Panc1 (cell line): Measurements from ENCODE around the gene SVIL. TPM values are rescaled to one million over a fixed set of nuclear protein-coding genes. Genes with fewer than 3 reads are reported as not detected.

Experiments
- ATAC-seq: fragments of 200-7000 bp; cut with Tn5 transposase; 2 replicates; pipeline ENCODE4 v1.9.1; 2020; ENCODE audit warnings: mild to moderate bottlenecking, moderate library complexity
- BruUV-seq: library from RNA; stranded (reverse); fragments of 400-500 nt; replicated peaks from 2 replicates; lab custom pipeline; 2021; lab: Mats Ljungman, UMichigan
- CTCF ChIA-PET: fragments of 300-600 bp; sonication (Branson Sonifier 250); formaldehyde crosslinking; loops from one replicate; lab custom pipeline; 2022; ENCODE audit warnings: antibody characterized with exemption; lab: Charles Lee
- POLR2A ChIA-PET: fragments of 300-600 bp; sonication (Branson Sonifier 250); formaldehyde crosslinking; loops from one replicate; lab custom pipeline; 2022; ENCODE audit warnings: antibody characterized with exemption; lab: Charles Lee
- DNase-seq: peaks from one replicate; pipeline ENCODE4 v3.0.0-alpha.2; 2010; ENCODE audit warnings: low read depth, low spot score
- H3K27ac ChIP-seq: 2 replicates; pipeline ENCODE4 v1.5.1; 2011; ENCODE audit warnings: mild to moderate bottlenecking, low read length, inconsistent platforms
- H3K27me3 ChIP-seq: fragments of 200-500 bp; sonication (Bioruptor generic); 2 replicates; pipeline ENCODE4 v1.6.0; 2014; ENCODE audit warnings: low read length, inconsistent platforms; ENCODE audit not compliant: control insufficient read depth, insufficient read depth
- H3K36me3 ChIP-seq: fragments of 200-500 bp; sonication (Bioruptor generic); 2 replicates; pipeline ENCODE4 v1.5.1; 2014; ENCODE audit warnings: inconsistent platforms, mild to moderate bottlenecking, low read length, moderate library complexity; ENCODE audit not compliant: control insufficient read depth, insufficient read depth
- H3K4me1 ChIP-seq: 2 replicates; pipeline ENCODE4 v1.5.1; 2011; ENCODE audit warnings: inconsistent platforms, mild to moderate bottlenecking, low read length, moderate library complexity; ENCODE audit not compliant: control insufficient read depth, insufficient read depth
- H3K4me3 ChIP-seq, 2 experiments: 2 replicates each; pipeline ENCODE4 v1.5.1; 2011 to 2012; ENCODE audit warnings: low read depth in 2 of 2, low read length in 2 of 2, mild to moderate bottlenecking in 2 of 2, inconsistent platforms in 1 of 2, moderate library complexity in 1 of 2
- H3K9me3 ChIP-seq: fragments of 200-500 bp; sonication (Bioruptor generic); 2 replicates; pipeline ENCODE4 v1.5.1; 2014; ENCODE audit warnings: low read depth, mild to moderate bottlenecking, inconsistent platforms, low read length, moderate library complexity; ENCODE audit not compliant: control insufficient read depth, insufficient read depth
- POLR2AphosphoS5 ChIP-seq: IDR thresholded peaks from 2 replicates; pipeline ENCODE4 v1.6.1; 2012; ENCODE audit warnings: mild to moderate bottlenecking, low read depth, low read length, moderate library complexity
- SIN3A ChIP-seq: IDR thresholded peaks from 2 replicates; pipeline ENCODE4 v1.6.1; 2012; ENCODE audit warnings: low read depth, mild to moderate bottlenecking, low read length, moderate library complexity, borderline replicate concordance; ENCODE audit not compliant: insufficient read depth
- TCF7L2 ChIP-seq: IDR thresholded peaks from 2 replicates; pipeline ENCODE4 v1.6.1; 2011; ENCODE audit warnings: mild to moderate bottlenecking, low read depth, low read length, inconsistent platforms
- in situ Hi-C: cut with HindIII; loops from 2 replicates; pipeline ENCODE4 v1.10.0; 2016; ENCODE audit warnings: low sequenced_read_pairs, low pct_unique_long_range_greater_than_20kb
- intact Hi-C: fragments of 100-400 bp; cut with micrococcal nuclease; formaldehyde crosslinking; loops from one replicate; pipeline ENCODE4 v1.10.0; 2022; ENCODE audit not compliant: unreplicated experiment
- total RNA-seq: library from RNA; stranded (reverse); gene quantifications from one replicate; pipeline ENCODE4 v1.2.1, GENCODE V29; 2021; ENCODE audit not compliant: unreplicated experiment
- TF ChIP-seq, protein P1 (sequence below), 2 experiments: IDR thresholded peaks; 2 replicates each; pipeline ENCODE4 v1.6.1; 2011 to 2012; ENCODE audit warnings: low read depth in 2 of 2, control low read depth in 1 of 2, low read length in 1 of 2, mild to moderate bottlenecking in 1 of 2, moderate library complexity in 1 of 2; ENCODE audit not compliant: insufficient read depth in 1 of 2
- TF ChIP-seq, protein P2 (sequence below): fragments of 450-650 bp; IDR thresholded peaks from 2 replicates; pipeline ENCODE4 v1.5.1; 2017; ENCODE audit warnings: mild to moderate bottlenecking

Gene SVIL
- total RNA-seq, 1 experiment from 2014 or later = 72.8 TPM

DNA sequence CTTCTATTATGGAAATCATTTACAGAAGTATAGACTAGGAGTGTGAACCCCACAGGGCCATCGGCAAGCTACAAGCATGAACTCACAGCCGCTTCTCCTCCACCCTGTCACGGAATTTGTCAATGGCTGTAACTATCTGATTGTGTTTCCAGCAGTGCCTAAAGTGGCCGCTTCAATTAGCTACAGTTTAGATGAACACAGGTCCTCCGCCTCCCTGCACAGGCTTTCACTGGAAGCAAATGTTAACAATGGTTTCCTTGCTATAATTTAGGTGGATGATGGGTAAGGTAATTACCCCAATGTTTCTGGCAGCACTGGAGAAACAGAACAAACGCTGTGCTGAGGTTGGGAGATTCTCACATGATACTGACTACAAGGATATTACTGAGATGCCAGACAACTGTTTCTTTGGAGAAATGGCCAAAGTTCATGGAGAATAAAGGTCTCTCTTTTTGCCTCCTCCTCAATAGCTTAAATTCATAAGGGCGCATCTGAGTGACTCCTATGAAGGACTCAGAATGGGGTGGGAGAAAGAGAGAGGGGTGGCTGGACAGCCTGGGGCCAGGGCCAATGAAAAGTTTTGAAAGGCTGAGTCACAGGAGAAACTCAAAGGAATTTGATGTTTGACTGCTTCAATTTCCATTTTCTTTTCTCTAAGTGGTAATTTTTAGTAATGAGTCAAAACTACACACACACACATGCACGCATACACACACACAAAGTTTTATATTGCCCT, 78.9 kb downstream of the SVIL start:
- ChIA-PET CTCF (no interaction called here), POLR2A (no interaction called here)
- no peaks in the 10 kb centered on the region for H3K27me3 ChIP-seq
- BruUV-seq = no TSS peak
- no peak overlapping the region for H3K27ac ChIP-seq
- DNase-seq = no peak
- no peaks in the 10 kb centered on the region for H3K4me1 ChIP-seq
- intact Hi-C loops = no loop called here
- in situ Hi-C loops = no loop called here
- no peaks in the 10 kb centered on the region for H3K9me3 ChIP-seq
- ATAC-seq = no peak
- H3K4me3 ChIP-seq = no peak overlapping the region
- TF ChIP-seq TCF7L2 = no peak
- TF ChIP-seq SIN3A = no peak
- TF ChIP-seq, protein P1, sequence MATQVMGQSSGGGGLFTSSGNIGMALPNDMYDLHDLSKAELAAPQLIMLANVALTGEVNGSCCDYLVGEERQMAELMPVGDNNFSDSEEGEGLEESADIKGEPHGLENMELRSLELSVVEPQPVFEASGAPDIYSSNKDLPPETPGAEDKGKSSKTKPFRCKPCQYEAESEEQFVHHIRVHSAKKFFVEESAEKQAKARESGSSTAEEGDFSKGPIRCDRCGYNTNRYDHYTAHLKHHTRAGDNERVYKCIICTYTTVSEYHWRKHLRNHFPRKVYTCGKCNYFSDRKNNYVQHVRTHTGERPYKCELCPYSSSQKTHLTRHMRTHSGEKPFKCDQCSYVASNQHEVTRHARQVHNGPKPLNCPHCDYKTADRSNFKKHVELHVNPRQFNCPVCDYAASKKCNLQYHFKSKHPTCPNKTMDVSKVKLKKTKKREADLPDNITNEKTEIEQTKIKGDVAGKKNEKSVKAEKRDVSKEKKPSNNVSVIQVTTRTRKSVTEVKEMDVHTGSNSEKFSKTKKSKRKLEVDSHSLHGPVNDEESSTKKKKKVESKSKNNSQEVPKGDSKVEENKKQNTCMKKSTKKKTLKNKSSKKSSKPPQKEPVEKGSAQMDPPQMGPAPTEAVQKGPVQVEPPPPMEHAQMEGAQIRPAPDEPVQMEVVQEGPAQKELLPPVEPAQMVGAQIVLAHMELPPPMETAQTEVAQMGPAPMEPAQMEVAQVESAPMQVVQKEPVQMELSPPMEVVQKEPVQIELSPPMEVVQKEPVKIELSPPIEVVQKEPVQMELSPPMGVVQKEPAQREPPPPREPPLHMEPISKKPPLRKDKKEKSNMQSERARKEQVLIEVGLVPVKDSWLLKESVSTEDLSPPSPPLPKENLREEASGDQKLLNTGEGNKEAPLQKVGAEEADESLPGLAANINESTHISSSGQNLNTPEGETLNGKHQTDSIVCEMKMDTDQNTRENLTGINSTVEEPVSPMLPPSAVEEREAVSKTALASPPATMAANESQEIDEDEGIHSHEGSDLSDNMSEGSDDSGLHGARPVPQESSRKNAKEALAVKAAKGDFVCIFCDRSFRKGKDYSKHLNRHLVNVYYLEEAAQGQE (IDR thresholded peaks at IDR 0.05; ENCODE audit: insufficient read depth in 1 of 2, low read depth in 2 of 2, low read length in 1 of 2) = no peak
- TF ChIP-seq POLR2AphosphoS5 = no peak
- TF ChIP-seq, protein P2, sequence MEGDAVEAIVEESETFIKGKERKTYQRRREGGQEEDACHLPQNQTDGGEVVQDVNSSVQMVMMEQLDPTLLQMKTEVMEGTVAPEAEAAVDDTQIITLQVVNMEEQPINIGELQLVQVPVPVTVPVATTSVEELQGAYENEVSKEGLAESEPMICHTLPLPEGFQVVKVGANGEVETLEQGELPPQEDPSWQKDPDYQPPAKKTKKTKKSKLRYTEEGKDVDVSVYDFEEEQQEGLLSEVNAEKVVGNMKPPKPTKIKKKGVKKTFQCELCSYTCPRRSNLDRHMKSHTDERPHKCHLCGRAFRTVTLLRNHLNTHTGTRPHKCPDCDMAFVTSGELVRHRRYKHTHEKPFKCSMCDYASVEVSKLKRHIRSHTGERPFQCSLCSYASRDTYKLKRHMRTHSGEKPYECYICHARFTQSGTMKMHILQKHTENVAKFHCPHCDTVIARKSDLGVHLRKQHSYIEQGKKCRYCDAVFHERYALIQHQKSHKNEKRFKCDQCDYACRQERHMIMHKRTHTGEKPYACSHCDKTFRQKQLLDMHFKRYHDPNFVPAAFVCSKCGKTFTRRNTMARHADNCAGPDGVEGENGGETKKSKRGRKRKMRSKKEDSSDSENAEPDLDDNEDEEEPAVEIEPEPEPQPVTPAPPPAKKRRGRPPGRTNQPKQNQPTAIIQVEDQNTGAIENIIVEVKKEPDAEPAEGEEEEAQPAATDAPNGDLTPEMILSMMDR = no peak
- H3K36me3 ChIP-seq = peaks cover 2% of the 10 kb centered on the region; the same call in 1 of the 2 replicates

DNA sequence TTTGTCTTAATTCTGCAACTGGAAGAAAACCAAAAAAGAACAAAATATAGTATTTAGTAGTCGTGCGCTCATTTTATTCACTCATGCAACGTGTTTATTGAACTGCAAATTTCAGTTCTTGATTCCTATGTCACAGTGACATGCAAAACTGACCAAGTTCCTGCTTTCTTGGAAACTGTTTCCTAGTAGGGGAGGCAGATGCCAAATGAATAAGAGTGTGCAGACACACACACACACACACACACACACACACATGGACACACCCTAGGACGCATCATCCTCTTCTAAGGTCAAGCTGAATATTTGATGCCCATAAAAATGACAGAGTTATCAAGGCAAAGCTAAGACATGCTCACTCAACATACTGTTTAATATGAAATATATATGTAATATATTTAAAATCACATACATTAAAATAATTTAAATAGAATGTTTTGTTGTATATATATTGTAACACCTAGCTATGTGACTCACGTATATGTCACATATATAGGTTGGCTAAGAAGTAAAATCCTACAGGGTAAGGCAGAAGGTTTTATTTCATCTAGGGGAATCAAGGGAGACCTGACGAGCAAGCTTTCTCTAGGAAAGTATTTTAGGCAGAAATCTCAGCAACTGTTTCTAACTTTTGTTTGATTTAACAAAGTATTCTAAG, 79.6 kb downstream of the SVIL start:
- H3K27me3 ChIP-seq = no peaks in the 10 kb centered on the region
- in situ Hi-C loops = no loop called here
- BruUV-seq = no TSS peak
- H3K36me3 ChIP-seq = peaks cover 2% of the 10 kb centered on the region; the same call in 1 of the 2 replicates
- DNase-seq (no peak), ATAC-seq (no peak)
- CTCF ChIA-PET = no interaction called here
- POLR2A ChIA-PET = no interaction called here
- no peaks in the 10 kb centered on the region for H3K4me1 ChIP-seq
- TF ChIP-seq, protein P1 (IDR thresholded peaks at IDR 0.05; ENCODE audit: insufficient read depth in 1 of 2, low read depth in 2 of 2, low read length in 1 of 2) = no peak
- TF ChIP-seq POLR2AphosphoS5 = no peak
- TF ChIP-seq, protein P2 = no peak
- no peak for TF ChIP-seq SIN3A
- TF ChIP-seq TCF7L2 = no peak
- H3K27ac ChIP-seq = no peak overlapping the region
- H3K4me3 ChIP-seq = no peak overlapping the region
- intact Hi-C loops = no loop called here
- no peaks in the 10 kb centered on the region for H3K9me3 ChIP-seq
